Liver (tissue), 9 donors: ENCODE data around the gene PLA2G5. TPM values are rescaled to one million over a fixed set of nuclear protein-coding genes. Genes with fewer than 3 reads are reported as not detected.

ENCODE experiments used
- DNase-seq: peaks from one replicate; pipeline ENCODE4 v3.0.0-alpha.2; 2017; ENCODE audit warnings: low spot score
- H3K27ac ChIP-seq, 2 donors: one replicate each; pipeline ENCODE4 v1.7.0; 2013; ENCODE audit warnings: inconsistent platforms in 2 of 2, low read length in 2 of 2, control low read depth in 1 of 2, low read depth in 1 of 2, mild to moderate bottlenecking in 1 of 2
- H3K27me3 ChIP-seq, 4 donors: one replicate each; pipeline versions ENCODE4 v1.6.1 to v1.7.0; 2013; ENCODE audit warnings: low read length in 3 of 4, inconsistent platforms in 1 of 4, mild to moderate bottlenecking in 1 of 4, moderate library complexity in 1 of 4; ENCODE audit not compliant: control insufficient read depth in 4 of 4, insufficient read depth in 4 of 4
- H3K36me3 ChIP-seq, 4 donors: one replicate each; pipeline versions ENCODE4 v1.6.1 to v1.7.0; 2013; ENCODE audit warnings: low read length in 3 of 4, mild to moderate bottlenecking in 3 of 4, low read depth in 1 of 4, moderate library complexity in 1 of 4; ENCODE audit not compliant: control insufficient read depth in 4 of 4, insufficient read depth in 3 of 4
- H3K4me1 ChIP-seq, 4 donors: one replicate each; pipeline versions ENCODE4 v1.6.1 to v1.7.0; 2013; ENCODE audit warnings: low read length in 3 of 4, mild to moderate bottlenecking in 3 of 4, moderate library complexity in 1 of 4; ENCODE audit not compliant: control insufficient read depth in 4 of 4, insufficient read depth in 4 of 4
- H3K4me3 ChIP-seq, 3 donors: one replicate each; pipeline versions ENCODE4 v1.6.1 to v1.7.0; 2013; ENCODE audit warnings: low read length in 3 of 3, control low read depth in 1 of 3, low read depth in 1 of 3, mild to moderate bottlenecking in 1 of 3
- H3K9ac ChIP-seq, 2 donors: one replicate each; pipeline ENCODE4 v1.7.0; 2013; ENCODE audit warnings: low read length in 2 of 2, mild to moderate bottlenecking in 2 of 2, moderate library complexity in 2 of 2, control low read depth in 1 of 2, low read depth in 1 of 2
- H3K9me3 ChIP-seq, 4 donors: one replicate each; pipeline versions ENCODE4 v1.6.1 to v1.7.0; 2013; ENCODE audit warnings: low read length in 3 of 4; ENCODE audit not compliant: control insufficient read depth in 4 of 4
- ATF3 ChIP-seq: IDR thresholded peaks from 2 replicates; pipeline ENCODE4 v1.6.1; 2016; ENCODE audit warnings: antibody characterized with exemption
- CTCF ChIP-seq: fragments of 150-350 bp; IDR thresholded peaks from 2 replicates; pipeline ENCODE4 v1.5.1; 2017; ENCODE audit warnings: improper control_type of control experiment, low read depth, low read length; ENCODE audit not compliant: missing input control
- EGR1 ChIP-seq, 2 donors: IDR thresholded peaks; 2 replicates each; pipeline ENCODE4 v1.6.1; 2016 to 2018; ENCODE audit warnings: antibody characterized with exemption in 2 of 2, low read depth in 2 of 2
- FOXA1 ChIP-seq: IDR thresholded peaks from 2 replicates; pipeline ENCODE4 v1.6.1; 2016; ENCODE audit warnings: antibody characterized with exemption
- FOXA2 ChIP-seq: IDR thresholded peaks from 2 replicates; pipeline ENCODE4 v1.6.1; 2016; ENCODE audit warnings: antibody characterized with exemption
- GABPA ChIP-seq, 2 donors: IDR thresholded peaks in 1 of 2; conservative IDR thresholded peaks in 1 of 2; 2 replicates each; pipeline ENCODE4 v1.6.1; 2016; ENCODE audit warnings: antibody characterized with exemption in 2 of 2, mild to moderate bottlenecking in 1 of 2, moderate library complexity in 1 of 2
- HNF4A ChIP-seq, 2 donors: conservative IDR thresholded peaks; 2 replicates each; pipeline ENCODE4 v1.6.1; 2016; ENCODE audit warnings: antibody characterized with exemption in 2 of 2, mild to moderate bottlenecking in 2 of 2
- HNF4G ChIP-seq: IDR thresholded peaks from 2 replicates; pipeline ENCODE4 v1.6.1; 2016; ENCODE audit warnings: antibody characterized with exemption
- JUND ChIP-seq, 2 donors: IDR thresholded peaks; 2 replicates each; pipeline ENCODE4 v1.6.1; 2016; ENCODE audit warnings: antibody characterized with exemption in 2 of 2
- NR2F2 ChIP-seq: IDR thresholded peaks from 2 replicates; pipeline ENCODE4 v1.6.1; 2016; ENCODE audit warnings: antibody characterized with exemption
- RAD21 ChIP-seq, 2 donors: IDR thresholded peaks; 2 replicates each; pipeline ENCODE4 v1.6.1; 2016; ENCODE audit warnings: antibody characterized with exemption in 2 of 2, mild to moderate bottlenecking in 2 of 2
- REST ChIP-seq: IDR thresholded peaks from 2 replicates; pipeline ENCODE4 v1.6.1; 2016; ENCODE audit warnings: antibody characterized with exemption, mild to moderate bottlenecking
- RXRA ChIP-seq, 2 donors: IDR thresholded peaks; 2 replicates each; pipeline ENCODE4 v1.6.1; 2017 to 2018; ENCODE audit warnings: antibody characterized with exemption in 2 of 2, mild to moderate bottlenecking in 1 of 2
- SP1 ChIP-seq: IDR thresholded peaks from 2 replicates; pipeline ENCODE4 v1.6.1; 2018; ENCODE audit warnings: antibody characterized with exemption, mild to moderate bottlenecking
- TAF1 ChIP-seq: conservative IDR thresholded peaks from 2 replicates; pipeline ENCODE4 v1.6.1; 2016; ENCODE audit warnings: antibody characterized with exemption, mild to moderate bottlenecking
- YY1 ChIP-seq: IDR thresholded peaks from 2 replicates; pipeline ENCODE4 v1.6.1; 2016; ENCODE audit warnings: antibody characterized with exemption, mild to moderate bottlenecking
- ZBTB33 ChIP-seq: IDR thresholded peaks from 2 replicates; pipeline ENCODE4 v1.6.1; 2016; ENCODE audit warnings: antibody characterized with exemption
- WGBS: extraction: QIAGEN DNeasy Blood & Tissue Kit; methylation state at CpG from one replicate; pipeline ENCODE4 v1.1.7; 2013; 5-methylcytosine and 5-hydroxymethylcytosine counted together
- polyA plus RNA-seq, 2 donors: library from polyadenylated mRNA; stranded (reverse) in 1 of 2; unstranded in 1 of 2; fragments of 200-250 nt in 1 of 2; fragments of >200 nt in 1 of 2; fragmentation: Nextera tagmentation in 1 of 2; extraction: Ambion mirVana in 1 of 2; gene quantifications; one replicate each; pipeline versions ENCODE4 v1.2.1 to v1.2.3, GENCODE V29; 2013 to 2015
- total RNA-seq, 2 donors: library from RNA; depleted of rRNA; stranded (reverse); fragments of >200 nt; gene quantifications; one replicate each; pipeline ENCODE4 v1.2.3, GENCODE V29; 2014
- donor health status: healthy.
- donor health status: healthy.
- donor health status: healthy.
- donor health status: healthy.
- donor health status: healthy.

Gene PLA2G5
- total and polyA plus RNA-seq, 4 donors = 2.0 to 2.9 (median 2.3) TPM; not detected in 1

- TF ChIP-seq ATF3 (no peak), RAD21 (IDR thresholded peaks at IDR 0.05) (no peak), HNF4A (conservative IDR thresholded peaks at IDR 0.05) (no peak), CTCF (no peak), HNF4G (no peak), EGR1 (IDR thresholded peaks at IDR 0.05; ENCODE audit: low read depth in 2 of 2) (no peak), REST (no peak), JUND (IDR thresholded peaks at IDR 0.05) (no peak), SP1 (no peak), GABPA (IDR thresholded peaks at IDR 0.05 in 1 of 2, conservative IDR thresholded peaks at IDR 0.05 in 1 of 2) (no peak), TAF1 (no peak), NR2F2 (no peak), FOXA1 (no peak), YY1 (no peak), RXRA (IDR thresholded peaks at IDR 0.05) (no peak), FOXA2 (no peak), ZBTB33 (no peak)
- H3K9me3 ChIP-seq = peaks cover 0 to 2% (median under 1%) of the 10 kb centered on the region in 4 donors
- no peaks in the 10 kb centered on the region for H3K4me1 ChIP-seq
- H3K27ac ChIP-seq = no peak overlapping the region
- H3K36me3 ChIP-seq = no peaks in the 10 kb centered on the region
- no peak overlapping the region for H3K9ac ChIP-seq
- WGBS = 87% methylated on average over 2 of the region's 2 CpGs
- no peaks in the 10 kb centered on the region for H3K27me3 ChIP-seq
- no peak overlapping the region for H3K4me3 ChIP-seq
- DNase-seq = no peak
These were observed 38.2 kb upstream of the PLA2G5 start for GRCh38 chr1:20031836-20032235.

- Histone ChIP-seq H3K9me3 (peaks cover 0 to 2% (median under 1%) of the 10 kb centered on the region in 4 donors), H3K27ac (no peak overlapping the region), H3K9ac (no peak overlapping the region), H3K4me1 (no peaks in the 10 kb centered on the region), H3K27me3 (no peaks in the 10 kb centered on the region), H3K36me3 (no peaks in the 10 kb centered on the region), H3K4me3 (no peak overlapping the region)
- no peak for TF ChIP-seq ATF3
- no peak for TF ChIP-seq CTCF
- TF ChIP-seq REST = no peak
- TF ChIP-seq FOXA1 = no peak
- TF ChIP-seq RXRA (IDR thresholded peaks at IDR 0.05) = no peak
- no peak for TF ChIP-seq EGR1 (IDR thresholded peaks at IDR 0.05; ENCODE audit: low read depth in 2 of 2)
- WGBS = 95% methylated on average over 1 of the region's 1 CpG
- no peak for DNase-seq
These were observed 37.6 kb upstream of the PLA2G5 start for GRCh38 chr1:20032425-20032824.
